ENCODE results near the gene SMCO4. TPM values are rescaled to one million over a fixed set of nuclear protein-coding genes. Genes with fewer than 3 reads are reported as not detected.

SMCO4 gene
- total RNA-seq, 1 donor from 2014 or later = 6.8 TPM

DNA sequence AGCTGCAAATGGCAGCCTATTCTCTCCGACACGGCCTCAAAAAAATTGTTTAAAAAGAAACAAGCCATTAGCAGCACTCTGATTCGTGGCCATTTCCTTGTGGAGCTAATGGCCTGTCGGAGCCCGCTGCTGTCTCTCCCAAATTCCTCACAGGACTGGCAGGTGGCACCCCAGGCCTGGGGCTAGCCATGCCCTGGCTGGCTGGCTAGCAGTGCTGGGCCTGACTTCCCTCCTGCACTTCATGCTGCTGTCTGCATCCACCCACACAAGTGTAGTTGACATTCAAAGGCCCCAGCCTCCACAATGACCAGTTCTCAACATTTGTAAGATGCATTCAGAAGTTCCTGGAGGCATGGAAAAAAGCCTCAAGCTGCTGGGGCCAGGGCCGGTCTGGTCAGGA is 61.5 kb downstream of the SMCO4 start:
- no peak for TF ChIP-seq CTCF (IDR thresholded peaks at IDR 0.05; ENCODE audit: unreplicated experiment)

GRCh38 chr11:93481279-93481678 is 61.9 kb downstream of the SMCO4 start:
- no peaks in the 10 kb centered on the region for H3K27me3 Mint-ChIP-seq (ENCODE audit: low read depth)
- H3K4me3 Mint-ChIP-seq = no peak overlapping the region
- H3K36me3 Mint-ChIP-seq = no peaks in the 10 kb centered on the region
- no peak for DNase-seq (ENCODE audit: low spot score in 2 of 2, unreplicated experiment in 2 of 2)
- no peaks in the 10 kb centered on the region for H3K9me3 Mint-ChIP-seq
- H3K27ac Mint-ChIP-seq = no peak overlapping the region
- H3K4me1 Mint-ChIP-seq = peaks cover 11% of the 10 kb centered on the region
- TF ChIP-seq CTCF (IDR thresholded peaks at IDR 0.05; ENCODE audit: unreplicated experiment) = no peak

More for the DNA sequence above, 61.5 kb downstream of the SMCO4 start:
- no peaks in the 10 kb centered on the region for H3K9me3 Mint-ChIP-seq
- no peak for DNase-seq (ENCODE audit: low spot score in 2 of 2, unreplicated experiment in 2 of 2)
- peaks cover 11% of the 10 kb centered on the region for H3K4me1 Mint-ChIP-seq
- H3K27ac Mint-ChIP-seq = no peak overlapping the region
- H3K36me3 Mint-ChIP-seq = no peaks in the 10 kb centered on the region
- no peaks in the 10 kb centered on the region for H3K27me3 Mint-ChIP-seq (ENCODE audit: low read depth)
- no peak overlapping the region for H3K4me3 Mint-ChIP-seq

GRCh38 chr11:93480756-93481155 is 62.4 kb downstream of the SMCO4 start:
- no peak for TF ChIP-seq CTCF (IDR thresholded peaks at IDR 0.05; ENCODE audit: unreplicated experiment)
- no peak overlapping the region for H3K27ac Mint-ChIP-seq
- H3K4me3 Mint-ChIP-seq = no peak overlapping the region
- no peak for DNase-seq (ENCODE audit: low spot score in 2 of 2, unreplicated experiment in 2 of 2)
- H3K9me3 Mint-ChIP-seq = no peaks in the 10 kb centered on the region
- no peaks in the 10 kb centered on the region for H3K36me3 Mint-ChIP-seq
- H3K4me1 Mint-ChIP-seq = peaks cover 11% of the 10 kb centered on the region
- no peaks in the 10 kb centered on the region for H3K27me3 Mint-ChIP-seq (ENCODE audit: low read depth)

DNA sequence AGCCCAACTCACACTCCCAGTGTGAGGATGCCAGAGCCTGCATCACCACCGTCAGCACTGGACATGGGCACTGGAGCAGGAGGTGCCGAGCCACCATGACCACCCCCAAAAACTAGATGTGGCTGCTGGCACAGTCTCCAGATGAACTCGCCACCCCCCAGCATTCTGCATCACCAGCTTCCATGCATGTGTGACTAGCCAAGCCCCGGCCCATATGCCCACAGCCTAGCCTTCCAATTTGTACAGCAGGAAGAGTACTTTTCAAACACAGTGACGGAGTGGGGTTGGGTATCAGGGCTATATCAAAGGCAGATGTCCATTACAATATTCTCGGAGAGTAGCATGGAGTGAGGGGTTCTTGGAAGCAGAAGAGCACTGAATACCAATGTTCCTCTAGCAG is 62.9 kb downstream of the SMCO4 start:
- Mint-ChIP-seq H3K27me3 (ENCODE audit: low read depth) (no peaks in the 10 kb centered on the region), H3K4me3 (no peak overlapping the region), H3K9me3 (no peaks in the 10 kb centered on the region), H3K36me3 (no peaks in the 10 kb centered on the region), H3K4me1 (peaks cover 10% of the 10 kb centered on the region), H3K27ac (no peak overlapping the region)
- TF ChIP-seq CTCF (IDR thresholded peaks at IDR 0.05; ENCODE audit: unreplicated experiment) = no peak
- DNase-seq (ENCODE audit: low spot score in 2 of 2, unreplicated experiment in 2 of 2) = no peak

DNA sequence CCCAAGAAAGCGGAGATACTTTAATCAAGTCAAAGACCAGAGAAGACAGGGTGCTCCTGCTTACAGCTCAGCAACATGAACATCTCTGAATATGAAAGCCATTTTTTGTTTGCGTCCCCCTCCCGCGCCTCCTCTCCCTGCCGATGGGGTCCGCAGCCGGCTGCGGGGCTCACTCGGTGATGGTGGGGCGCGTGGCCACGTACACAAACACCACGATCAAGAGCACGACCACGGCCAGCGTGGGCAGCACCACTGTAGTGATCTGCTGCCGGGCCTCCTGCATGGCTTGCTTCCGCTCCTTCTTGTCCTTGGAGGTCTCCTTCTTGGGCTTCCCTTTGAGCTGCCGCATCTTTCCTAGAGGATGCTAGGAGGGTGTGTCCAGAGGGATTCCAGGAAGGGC is 64.3 kb downstream of the SMCO4 start:
- Mint-ChIP-seq H3K27me3 (ENCODE audit: low read depth) (no peaks in the 10 kb centered on the region), H3K4me3 (no peak overlapping the region), H3K27ac (no peak overlapping the region), H3K4me1 (peaks cover 7% of the 10 kb centered on the region), H3K36me3 (no peaks in the 10 kb centered on the region), H3K9me3 (peaks cover 4% of the 10 kb centered on the region)
- DNase-seq (ENCODE audit: low spot score in 2 of 2, unreplicated experiment in 2 of 2) = no peak
- TF ChIP-seq CTCF (IDR thresholded peaks at IDR 0.05; ENCODE audit: unreplicated experiment) = no peak

DNA sequence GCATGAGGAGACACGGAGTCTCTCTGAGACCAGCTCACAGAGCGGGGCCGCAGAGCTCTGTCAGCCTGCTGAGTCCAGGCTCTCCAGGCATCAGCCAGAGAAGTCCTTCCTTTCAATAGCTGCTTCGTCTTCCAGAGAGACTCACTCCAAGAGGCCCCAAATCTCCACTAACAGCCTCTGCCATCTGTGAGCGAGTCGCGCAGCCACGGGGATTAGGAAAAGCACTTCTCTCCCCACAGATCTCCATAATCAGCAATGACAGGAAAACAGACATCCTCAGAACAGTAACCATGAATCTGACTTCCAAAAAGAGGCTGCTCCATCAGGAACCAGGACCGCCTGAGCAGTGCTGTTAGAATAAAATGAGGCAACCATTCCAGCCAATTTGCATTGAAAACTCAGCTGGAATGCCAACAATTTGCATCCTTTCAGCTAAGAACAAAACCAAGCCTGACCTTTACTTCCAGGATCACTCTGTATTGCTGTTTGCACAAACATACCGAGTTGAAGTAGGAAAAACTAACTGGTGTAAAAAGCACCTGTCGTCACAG is 65.4 kb downstream of the SMCO4 start:
- Mint-ChIP-seq H3K4me1 (peaks cover 7% of the 10 kb centered on the region), H3K4me3 (no peak overlapping the region), H3K27me3 (ENCODE audit: low read depth) (no peaks in the 10 kb centered on the region), H3K27ac (peak overlapping the region; percentile 43), H3K36me3 (no peaks in the 10 kb centered on the region), H3K9me3 (peaks cover 4% of the 10 kb centered on the region)
- TF ChIP-seq CTCF (IDR thresholded peaks at IDR 0.05; ENCODE audit: unreplicated experiment) = no peak
- no peak for DNase-seq (ENCODE audit: low spot score in 2 of 2, unreplicated experiment in 2 of 2)
